Hepatocyte (in vitro differentiated cells): Measurements from ENCODE around the gene TACC2.

ENCODE experiments used
- EZH2 ChIP-seq: fragments of 200-600 bp; sonication (generic); IDR thresholded peaks from 2 replicates; pipeline ENCODE4 v1.6.1; 2016; ENCODE audit warnings: antibody characterized with exemption, mild to moderate bottlenecking, borderline replicate concordance
- TF ChIP-seq, protein P1 (sequence below): fragments of 200-600 bp; sonication (generic); IDR thresholded peaks from 2 replicates; pipeline ENCODE4 v1.5.1; 2016; ENCODE audit warnings: antibody characterized with exemption, mild to moderate bottlenecking; ENCODE audit not compliant: poor library complexity

GRCh38 chr10:122259075-122259466 is 270.1 kb downstream of the TACC2 start:
- TF ChIP-seq, protein P1, sequence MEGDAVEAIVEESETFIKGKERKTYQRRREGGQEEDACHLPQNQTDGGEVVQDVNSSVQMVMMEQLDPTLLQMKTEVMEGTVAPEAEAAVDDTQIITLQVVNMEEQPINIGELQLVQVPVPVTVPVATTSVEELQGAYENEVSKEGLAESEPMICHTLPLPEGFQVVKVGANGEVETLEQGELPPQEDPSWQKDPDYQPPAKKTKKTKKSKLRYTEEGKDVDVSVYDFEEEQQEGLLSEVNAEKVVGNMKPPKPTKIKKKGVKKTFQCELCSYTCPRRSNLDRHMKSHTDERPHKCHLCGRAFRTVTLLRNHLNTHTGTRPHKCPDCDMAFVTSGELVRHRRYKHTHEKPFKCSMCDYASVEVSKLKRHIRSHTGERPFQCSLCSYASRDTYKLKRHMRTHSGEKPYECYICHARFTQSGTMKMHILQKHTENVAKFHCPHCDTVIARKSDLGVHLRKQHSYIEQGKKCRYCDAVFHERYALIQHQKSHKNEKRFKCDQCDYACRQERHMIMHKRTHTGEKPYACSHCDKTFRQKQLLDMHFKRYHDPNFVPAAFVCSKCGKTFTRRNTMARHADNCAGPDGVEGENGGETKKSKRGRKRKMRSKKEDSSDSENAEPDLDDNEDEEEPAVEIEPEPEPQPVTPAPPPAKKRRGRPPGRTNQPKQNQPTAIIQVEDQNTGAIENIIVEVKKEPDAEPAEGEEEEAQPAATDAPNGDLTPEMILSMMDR: no peak
- no peak for TF ChIP-seq EZH2
